NOMO-1 treated with dmso at 0.1 percent for 144 hours (cell line): Measurements from ENCODE around the gene RANBP9.
A peak's percentile ranks its signal among the peaks of the same experiment; 100 is the strongest.

ENCODE experiments used
- DNase-seq: peaks from one replicate; lab custom pipeline; 2025; ENCODE audit not compliant: unreplicated experiment; lab: John Stamatoyannopoulos, UW

Gene RANBP9

GRCh38 chr6:13655700-13656099, 55.9 kb downstream of the RANBP9 start:
- DNase-seq = no peak

GRCh38 chr6:13654496-13654895, 57.1 kb downstream of the RANBP9 start:
- DNase-seq = no peak

GRCh38 chr6:13653296-13653695, 58.3 kb downstream of the RANBP9 start:
- DNase-seq = no peak

- DNase-seq = no peak
Observed at GRCh38 chr6:13649393-13649792, 62.2 kb downstream of the RANBP9 start.

GRCh38 chr6:13648850-13649249, 62.8 kb downstream of the RANBP9 start:
- DNase-seq = no peak

- DNase-seq = no peak
Observed at GRCh38 chr6:13643125-13643524, 68.5 kb downstream of the RANBP9 start.

GRCh38 chr6:13641315-13641714, 70.3 kb downstream of the RANBP9 start:
- no peak for DNase-seq

GRCh38 chr6:13638626-13639025, 73.0 kb downstream of the RANBP9 start:
- DNase-seq = peak; percentile 61

- no peak for DNase-seq
Observed at GRCh38 chr6:13638014-13638413, 73.6 kb downstream of the RANBP9 start.

GRCh38 chr6:13635948-13636658, 75.5 kb downstream of the RANBP9 start:
- peak; percentile 13 for DNase-seq

- no peak for DNase-seq
Observed at GRCh38 chr6:13633343-13633742, 78.3 kb downstream of the RANBP9 start.

GRCh38 chr6:13630499-13630898, 81.1 kb downstream of the RANBP9 start:
- DNase-seq = no peak

GRCh38 chr6:13629459-13630116, 82.0 kb downstream of the RANBP9 start:
- no peak for DNase-seq

GRCh38 chr6:13624871-13625288, 86.8 kb downstream of the RANBP9 start:
- no peak for DNase-seq

GRCh38 chr6:13617066-13617465, 94.6 kb downstream of the RANBP9 start:
- DNase-seq = no peak

- no peak for DNase-seq
Observed at GRCh38 chr6:13615792-13616120, 95.9 kb downstream of the RANBP9 start.

- peak; percentile 94 for DNase-seq
Observed at GRCh38 chr6:13614926-13615791, 96.5 kb downstream of the RANBP9 start, which contains the start of gene NOL7. Gene NOL7, plus strand, starts transcription at chr6:13615335. Its CDS starts 24 bp downstream, at chr6:13615359.

GRCh38 chr6:13614126-13614925, 97.3 kb downstream of the RANBP9 start:
- no peak for DNase-seq

GRCh38 chr6:13613029-13613594, 98.5 kb downstream of the RANBP9 start:
- DNase-seq = no peak

- peak; percentile 13 for DNase-seq
Observed at GRCh38 chr6:13611715-13612114, 99.9 kb downstream of the RANBP9 start.

- no peak for DNase-seq
Observed at GRCh38 chr6:13605634-13606033, 106.0 kb downstream of the RANBP9 start.
